A549 (cell line): Measurements from ENCODE around the gene CFAP70. TPM values are rescaled to one million over a fixed set of nuclear protein-coding genes. Genes with fewer than 3 reads are reported as not detected.

Experiments
- ATAC-seq, 2 experiments: fragments of 200-7000 bp in 1 of 2; fragments of >200 bp in 1 of 2; cut with Nextera tagmentation in 1 of 2; cut with Tn5 transposase in 1 of 2; 3 replicates each; pipeline versions ENCODE4 v1.8.0 to v1.9.1; 2018 to 2020; ENCODE audit warnings: mild to moderate bottlenecking in 1 of 2, moderate library complexity in 1 of 2
- CTCF ChIA-PET: fragments of 300-600 bp; sonication (Branson Sonifier 250); formaldehyde crosslinking; extraction: SDS; loops from one replicate; lab custom pipeline; 2021; ENCODE audit warnings: antibody characterized with exemption, inconsistent platforms; lab: Yijun Ruan, JAX
- POLR2A ChIA-PET: fragments of 350-600 bp; formaldehyde crosslinking; extraction: SDS; loops from one replicate; lab custom pipeline; 2021; ENCODE audit warnings: antibody characterized with exemption, inconsistent platforms; lab: Yijun Ruan, JAX
- DNase-seq, 2 experiments: peaks; one replicate each; pipeline versions ENCODE4 v3.0.0 to v3.0.0-alpha.2; 2011 to 2016; ENCODE audit warnings: low read depth in 1 of 2, low spot score in 1 of 2
- FAIRE-seq: peaks from 2 replicates; lab custom pipeline; 2011; peaks lifted over from hg19 to GRCh38; lab: Jason Lieb, UNC
- H3K27ac ChIP-seq, 2 experiments: fragments of >200 bp; sonication (Bioruptor Twin); formaldehyde crosslinking; 3 replicates each; pipeline ENCODE4 v1.5.1; 2016 to 2017
- H3K4me1 ChIP-seq: fragments of >200 bp; sonication (Bioruptor Twin); formaldehyde crosslinking; 3 replicates; pipeline ENCODE4 v1.6.1; 2016
- H3K4me2 ChIP-seq: fragments of >200 bp; sonication (Bioruptor Twin); formaldehyde crosslinking; 3 replicates; pipeline ENCODE4 v1.6.1; 2016
- H3K4me3 ChIP-seq: fragments of >200 bp; sonication (Bioruptor Twin); formaldehyde crosslinking; 3 replicates; pipeline ENCODE4 v1.5.1; 2016
- H3K9me3 ChIP-seq: fragments of >200 bp; sonication (Bioruptor Twin); formaldehyde crosslinking; 3 replicates; pipeline ENCODE4 v1.6.1; 2016
- ATOH8 ChIP-seq: fragments of 250-450 bp; sonication (Bioruptor Pico); IDR thresholded peaks from 2 replicates; pipeline ENCODE4 v1.5.0; 2020; ENCODE audit warnings: low read depth, mild to moderate bottlenecking, moderate library complexity
- CEBPB ChIP-seq, 2 experiments: fragments of >200 bp in 1 of 2; sonication (Bioruptor Twin) in 1 of 2; formaldehyde crosslinking in 1 of 2; IDR thresholded peaks; 2 replicates each; pipeline ENCODE4 v1.6.1; 2012 to 2016
- CHD2 ChIP-seq: fragments of 150-350 bp; IDR thresholded peaks from 2 replicates; pipeline ENCODE4 v1.6.1; 2014; ENCODE audit warnings: low read length; ENCODE audit not compliant: partially characterized antibody
- CHD4 ChIP-seq: fragments of 200-600 bp; sonication (generic); IDR thresholded peaks from 2 replicates; pipeline ENCODE4 v1.6.1; 2016; ENCODE audit warnings: antibody characterized with exemption, mild to moderate bottlenecking, borderline replicate concordance
- CTCF ChIP-seq: fragments of >200 bp; sonication (Bioruptor Twin); formaldehyde crosslinking; IDR thresholded peaks from 3 replicates; pipeline ENCODE4 v1.5.1; 2016
- E2F6 ChIP-seq: IDR thresholded peaks from 2 replicates; pipeline ENCODE4 v1.6.1; 2012; ENCODE audit warnings: low read depth, borderline replicate concordance
- EHF ChIP-seq: fragments of 250-450 bp; sonication (Bioruptor Pico); IDR thresholded peaks from 2 replicates; pipeline ENCODE4 v1.5.0; 2020; ENCODE audit warnings: mild to moderate bottlenecking
- ESRRA ChIP-seq: fragments of 150-350 bp; IDR thresholded peaks from 2 replicates; pipeline ENCODE4 v1.6.1; 2014; ENCODE audit warnings: mild to moderate bottlenecking, low read length, borderline replicate concordance
- FOSB ChIP-seq: fragments of 250-450 bp; sonication (Bioruptor Pico); IDR thresholded peaks from 2 replicates; pipeline ENCODE4 v1.5.0; 2020; ENCODE audit warnings: mild to moderate bottlenecking, moderate library complexity
- GATA3 ChIP-seq: IDR thresholded peaks from 2 replicates; pipeline ENCODE4 v1.6.1; 2012; ENCODE audit warnings: borderline replicate concordance
- HEYL ChIP-seq: fragments of 250-450 bp; sonication (Bioruptor Pico); IDR thresholded peaks from 2 replicates; pipeline ENCODE4 v1.8.0; 2021; ENCODE audit warnings: mild to moderate bottlenecking, moderate library complexity
- HOXA7 ChIP-seq: fragments of 250-450 bp; sonication (Bioruptor Pico); IDR thresholded peaks from 2 replicates; pipeline ENCODE4 v1.5.0; 2020; ENCODE audit warnings: mild to moderate bottlenecking, moderate library complexity
- HOXB5 ChIP-seq: fragments of 250-450 bp; sonication (Bioruptor Pico); IDR thresholded peaks from 2 replicates; pipeline ENCODE4 v1.5.0; 2020; ENCODE audit warnings: mild to moderate bottlenecking, moderate library complexity
- JUNB ChIP-seq: fragments of >200 bp; sonication (Bioruptor Twin); formaldehyde crosslinking; IDR thresholded peaks from 2 replicates; pipeline ENCODE4 v1.6.1; 2016
- KDM1A ChIP-seq: fragments of 200-600 bp; sonication (generic); IDR thresholded peaks from 2 replicates; pipeline ENCODE4 v1.6.1; 2016; ENCODE audit warnings: low read depth, mild to moderate bottlenecking
- KDM5A ChIP-seq: fragments of 200-600 bp; sonication (generic); IDR thresholded peaks from 2 replicates; pipeline ENCODE4 v1.6.1; 2016; ENCODE audit warnings: antibody characterized with exemption, mild to moderate bottlenecking
- PBX3 ChIP-seq: IDR thresholded peaks from 2 replicates; pipeline ENCODE4 v1.6.1; 2012
- REST ChIP-seq: fragments of 200-600 bp; sonication (generic); IDR thresholded peaks from 2 replicates; pipeline ENCODE4 v1.6.1; 2016; ENCODE audit warnings: antibody characterized with exemption, mild to moderate bottlenecking, moderate library complexity
- RFX5 ChIP-seq: fragments of 450-650 bp; IDR thresholded peaks from 2 replicates; pipeline ENCODE4 v1.7.1; 2014; ENCODE audit warnings: antibody characterized with exemption, mild to moderate bottlenecking, moderate library complexity
- RNF2 ChIP-seq: fragments of 200-600 bp; sonication (generic); IDR thresholded peaks from 2 replicates; pipeline ENCODE4 v1.6.1; 2016; ENCODE audit warnings: low read depth, mild to moderate bottlenecking, antibody characterized with exemption, moderate library complexity, borderline replicate concordance
- WGBS: methylation state at CpG from one replicate; pipeline ENCODE4 v1.1.6; 2017; ENCODE audit errors: missing lambda C conversion rate; 5-methylcytosine and 5-hydroxymethylcytosine counted together
- polyA plus RNA-seq, 4 experiments: library from polyadenylated mRNA; depleted of rRNA in 3 of 4; stranded (reverse); fragments of >200 nt; fragmentation: RNase III in 1 of 4; extraction: RNeasy Plus Mini Kit Qiagen cat#74134 plus additional on column Dnase treatment in 1 of 4; gene quantifications; 2 replicates in 3 of 4; 3 replicates in 1 of 4; pipeline ENCODE4 v1.2.3, GENCODE V29; 2011 to 2017

Gene CFAP70
- polyA plus RNA-seq, 2 of the 4 experiments (the other 2 are of a cell fraction) = 0.34 to 0.98 TPM

- POLR2A ChIA-PET = no interaction called here
Measured at GRCh38 chr10:73379064-73379748, 20.5 kb upstream of the CFAP70 start.

More at GRCh38 chr10:73379064-73379748, 20.5 kb upstream of the CFAP70 start:
- TF ChIP-seq GATA3 (no peak), REST (no peak), HOXA7 (CRISPR knock-in tag) (no peak), E2F6 (no peak), CHD2 (no peak), FOSB (CRISPR knock-in tag) (no peak), RFX5 (no peak), HOXB5 (CRISPR knock-in tag) (no peak), CEBPB (IDR thresholded peaks at IDR 0.05) (no peak), KDM1A (no peak), RNF2 (no peak), HEYL (CRISPR knock-in tag) (no peak), EHF (CRISPR knock-in tag) (no peak), CTCF (no peak), ATOH8 (no peak), KDM5A (no peak), PBX3 (no peak), CHD4 (no peak), JUNB (no peak), ESRRA (no peak)
- TF ChIP-seq, all 56 proteins: peak for 0
- ATAC-seq = no peak
- no peaks in the 10 kb centered on the region for H3K4me1 ChIP-seq
- CTCF ChIA-PET = interaction anchor here (1.1 kb wide), 1 partner anchor 28 kb away, joined by 3 read pairs; no protein-coding TSS in a partner anchor
- no peaks in the 10 kb centered on the region for H3K9me3 ChIP-seq
- no peak overlapping the region for H3K4me3 ChIP-seq
- H3K4me2 ChIP-seq = no peak overlapping the region
- FAIRE-seq = no peak
- WGBS = 65% methylated on average over 1 of the region's 1 CpG
- DNase-seq = no peak
- no peak overlapping the region for H3K27ac ChIP-seq
